Fibroblast of lung (primary cell): ENCODE data around the gene GPC6. TPM values are rescaled to one million over a fixed set of nuclear protein-coding genes. Genes with fewer than 3 reads are reported as not detected.

ENCODE experiments used
- DNase-seq, 2 donors: peaks; one replicate each; pipeline versions ENCODE4 v3.0.0 to v3.0.0-alpha.2; 2010; ENCODE audit warnings: low read depth in 2 of 2
- H2AFZ ChIP-seq: 2 replicates; pipeline ENCODE4 v1.5.1; 2012; ENCODE audit warnings: low read length, control low read depth, inconsistent platforms
- H3K27ac ChIP-seq: 2 replicates; pipeline ENCODE4 v1.5.1; 2011; ENCODE audit warnings: low read length, control low read depth; ENCODE audit not compliant: insufficient read depth
- H3K27me3 ChIP-seq: 2 replicates; pipeline ENCODE4 v1.5.1; 2011; ENCODE audit warnings: mild to moderate bottlenecking, low read length; ENCODE audit not compliant: control insufficient read depth, insufficient read depth
- H3K36me3 ChIP-seq: 2 replicates; pipeline ENCODE4 v1.5.1; 2011; ENCODE audit warnings: low read length; ENCODE audit not compliant: control insufficient read depth, insufficient read depth
- H3K4me1 ChIP-seq: 2 replicates; pipeline ENCODE4 v1.5.1; 2011; ENCODE audit warnings: low read length; ENCODE audit not compliant: control insufficient read depth, insufficient read depth; ENCODE audit errors: extremely low read depth
- H3K4me2 ChIP-seq: 2 replicates; pipeline ENCODE4 v1.5.1; 2011; ENCODE audit warnings: low read length, control low read depth; ENCODE audit not compliant: insufficient read depth; ENCODE audit errors: extremely low read depth
- H3K4me3 ChIP-seq, 4 experiments: fragments of 200-600 bp in 1 of 4; sonication (generic) in 1 of 4; replicated peaks in 1 of 4; 2 replicates each; pipeline ENCODE4 v1.5.1; 2011 to 2016; ENCODE audit warnings: low read length in 4 of 4, low read depth in 3 of 4, mild to moderate bottlenecking in 3 of 4, control low read depth in 2 of 4, inconsistent platforms in 1 of 4, mixed read lengths in 1 of 4; ENCODE audit not compliant: insufficient read depth in 1 of 4; ENCODE audit errors: control extremely low read depth in 1 of 4
- H3K79me2 ChIP-seq: 2 replicates; pipeline ENCODE4 v1.5.1; 2012; ENCODE audit warnings: mild to moderate bottlenecking, low read length, inconsistent platforms; ENCODE audit not compliant: control insufficient read depth, insufficient read depth
- H3K9ac ChIP-seq: 2 replicates; pipeline ENCODE4 v1.5.1; 2011; ENCODE audit warnings: mild to moderate bottlenecking, low read length, control low read depth; ENCODE audit not compliant: insufficient read depth
- H3K9me3 ChIP-seq: 2 replicates; pipeline ENCODE4 v1.5.1; 2012; ENCODE audit warnings: low read depth, low read length; ENCODE audit not compliant: control insufficient read depth, insufficient read depth
- H4K20me1 ChIP-seq: 2 replicates; pipeline ENCODE4 v1.5.1; 2011; ENCODE audit warnings: low read length; ENCODE audit not compliant: control insufficient read depth, insufficient read depth; ENCODE audit errors: extremely low read depth
- CTCF ChIP-seq, 2 donors: IDR thresholded peaks in 1 of 2; conservative IDR thresholded peaks in 1 of 2; 1 replicate in 1 of 2; 2 replicates in 1 of 2; pipeline ENCODE4 v1.5.1; 2011 to 2012; ENCODE audit warnings: low read length in 2 of 2, control low read depth in 1 of 2, inconsistent platforms in 1 of 2, low read depth in 1 of 2, mild to moderate bottlenecking in 1 of 2
- EZH2 ChIP-seq: IDR thresholded peaks from 2 replicates; pipeline ENCODE4 v1.5.1; 2012; ENCODE audit warnings: low read length, control low read depth, mild to moderate bottlenecking; ENCODE audit errors: missing control alignments
- polyA plus RNA-seq, 2 donors: library from polyadenylated mRNA; depleted of rRNA in 1 of 2; stranded (reverse) in 1 of 2; unstranded in 1 of 2; fragments of >200 nt; gene quantifications; 2 replicates each; pipeline ENCODE4 v1.2.1, GENCODE V29; 2011 to 2012; ENCODE audit warnings: missing spikeins in 1 of 2
- total RNA-seq: library from RNA; depleted of rRNA; stranded (reverse); fragments of >200 nt; gene quantifications from 2 replicates; pipeline ENCODE4 v1.2.1, GENCODE V29; 2014

Gene GPC6
- total and polyA plus RNA-seq, 2 donors (not counting 1 experiment from before 2014, with no cell fraction given): 11.2 to 33.7 TPM

GRCh38 chr13:93819331-93819890 lies 592.8 kb downstream of the GPC6 start:
- DNase-seq: no peak
- Histone ChIP-seq H3K4me3 (no peak overlapping the region), H3K4me1 (no peaks in the 10 kb centered on the region), H2AFZ (no peak overlapping the region), H3K27ac (no peak overlapping the region), H3K79me2 (no peaks in the 10 kb centered on the region), H4K20me1 (no peaks in the 10 kb centered on the region), H3K27me3 (no peaks in the 10 kb centered on the region), H3K9me3 (no peaks in the 10 kb centered on the region), H3K4me2 (no peak overlapping the region), H3K36me3 (no peaks in the 10 kb centered on the region), H3K9ac (no peak overlapping the region)
- no peak for TF ChIP-seq CTCF (conservative IDR thresholded peaks at IDR 0.05 in 1 of 2, IDR thresholded peaks at IDR 0.05 in 1 of 2; ENCODE audit: low read depth in 1 of 2, low read length in 2 of 2)
- TF ChIP-seq EZH2: no peak

GRCh38 chr13:93824286-93824685 lies 597.7 kb downstream of the GPC6 start:
- DNase-seq: peak in 1 of 2 donors; percentile 5
- TF ChIP-seq CTCF (conservative IDR thresholded peaks at IDR 0.05 in 1 of 2, IDR thresholded peaks at IDR 0.05 in 1 of 2; ENCODE audit: low read depth in 1 of 2, low read length in 2 of 2) (no peak), EZH2 (no peak)
- no peaks in the 10 kb centered on the region for H3K9me3 ChIP-seq

GRCh38 chr13:93834051-93834450 lies 607.4 kb downstream of the GPC6 start:
- Histone ChIP-seq H3K36me3 (no peaks in the 10 kb centered on the region), H3K4me3 (no peak overlapping the region)
- no peak for TF ChIP-seq CTCF (conservative IDR thresholded peaks at IDR 0.05 in 1 of 2, IDR thresholded peaks at IDR 0.05 in 1 of 2; ENCODE audit: low read depth in 1 of 2, low read length in 2 of 2)

More at GRCh38 chr13:93824286-93824685, 597.7 kb downstream of the GPC6 start:
- no peak overlapping the region for H2AFZ ChIP-seq
- no peak overlapping the region for H3K4me2 ChIP-seq
- H4K20me1 ChIP-seq: no peaks in the 10 kb centered on the region
- H3K27ac ChIP-seq: no peak overlapping the region
- no peaks in the 10 kb centered on the region for H3K79me2 ChIP-seq
- no peaks in the 10 kb centered on the region for H3K27me3 ChIP-seq
- H3K4me1 ChIP-seq: no peaks in the 10 kb centered on the region
- H3K9ac ChIP-seq: no peak overlapping the region
- H3K4me3 ChIP-seq: no peak overlapping the region
- H3K36me3 ChIP-seq: no peaks in the 10 kb centered on the region

More at GRCh38 chr13:93834051-93834450, 607.4 kb downstream of the GPC6 start:
- Histone ChIP-seq H3K27me3 (no peaks in the 10 kb centered on the region), H3K9me3 (no peaks in the 10 kb centered on the region), H3K27ac (no peak overlapping the region), H3K9ac (no peak overlapping the region), H3K4me2 (no peak overlapping the region), H2AFZ (no peak overlapping the region), H4K20me1 (no peaks in the 10 kb centered on the region), H3K79me2 (no peaks in the 10 kb centered on the region), H3K4me1 (no peaks in the 10 kb centered on the region)
- no peak for DNase-seq
